ENCODE data around the gene NFE2L2.
"Not testable (repeated sequence)": the region's sequence is repeated elsewhere in the genome, so short reads cannot be mapped to it uniquely, and the experiment has no call there.

The NFE2L2 gene

DNA sequence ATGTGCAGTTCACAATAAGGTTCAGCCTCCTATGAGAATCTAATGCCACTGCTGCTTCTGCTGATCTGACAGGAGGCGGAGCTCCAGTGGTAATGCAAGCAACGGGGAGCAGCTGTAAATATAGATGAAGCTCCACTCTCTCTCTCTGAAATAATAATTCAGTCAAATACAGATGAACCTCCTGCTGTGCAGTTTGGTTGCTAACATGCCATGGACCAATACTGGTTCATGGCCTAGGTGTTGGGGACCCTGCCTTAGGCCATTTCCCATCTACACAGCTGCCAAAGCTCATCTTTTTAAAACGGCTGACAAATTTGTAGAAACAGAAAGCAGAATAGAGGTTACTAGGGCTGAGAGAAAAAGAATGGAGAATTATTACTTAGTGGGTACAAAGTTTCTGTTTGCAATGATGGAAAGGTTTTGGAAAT, 62.6 kb downstream of the NFE2L2 start:
- intact Hi-C loops (cut with micrococcal nuclease) = no loop called here
- peaks cover 5% of the 10 kb centered on the region for H3K4me1 Mint-ChIP-seq (ENCODE audit: low read depth)
- no peaks in the 10 kb centered on the region for H3K27me3 Mint-ChIP-seq
- no peak overlapping the region for H3K4me3 Mint-ChIP-seq
- H3K27ac Mint-ChIP-seq = no peak overlapping the region
- H3K9me3 Mint-ChIP-seq = no peaks in the 10 kb centered on the region
- H3K36me3 Mint-ChIP-seq (ENCODE audit: low read depth) = no peaks in the 10 kb centered on the region

DNA sequence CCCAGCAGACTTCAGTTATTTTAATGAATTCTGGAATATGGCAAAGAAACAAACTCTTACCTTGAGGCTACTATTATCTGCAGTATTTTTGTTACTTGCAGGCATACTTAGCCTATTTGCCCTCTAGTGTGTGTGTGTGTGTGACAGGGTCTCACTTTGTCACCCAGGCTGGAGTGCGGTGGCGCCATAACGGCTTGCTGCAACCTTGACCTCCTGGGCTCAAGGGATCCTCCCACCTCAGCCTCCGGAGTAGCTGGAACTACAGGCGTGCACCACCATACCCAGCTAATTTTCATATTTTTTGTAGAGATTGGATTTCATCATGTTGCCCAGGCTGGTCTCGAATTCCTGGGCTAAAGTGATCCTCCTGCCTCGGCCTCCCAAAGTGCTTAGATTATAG, 64.1 kb downstream of the NFE2L2 start:
- intact Hi-C loops (cut with micrococcal nuclease); H3K9me3 Mint-ChIP-seq; H3K36me3 Mint-ChIP-seq (ENCODE audit: low read depth); H3K4me3 Mint-ChIP-seq; H3K4me1 Mint-ChIP-seq (ENCODE audit: low read depth); H3K27ac Mint-ChIP-seq; H3K27me3 Mint-ChIP-seq: not testable (repeated sequence)

DNA sequence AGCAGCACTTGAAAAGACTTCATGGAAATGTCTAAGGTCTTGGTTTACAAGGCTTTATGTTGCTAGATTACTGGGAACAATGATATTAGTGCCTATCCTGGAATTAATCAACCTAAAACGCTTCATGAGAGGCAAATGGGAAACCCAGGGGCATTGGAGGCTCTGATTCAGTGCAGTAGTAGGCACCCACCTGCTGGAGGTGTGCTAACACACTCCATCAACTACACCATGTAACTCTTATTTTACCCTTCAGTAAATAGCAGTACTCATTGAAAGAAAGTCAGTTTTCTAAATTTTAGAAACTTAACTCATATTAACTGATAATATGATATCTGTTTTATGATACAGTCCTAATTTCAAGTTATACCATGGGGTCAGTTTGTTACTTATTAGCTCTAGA, 69.3 kb downstream of the NFE2L2 start:
- H3K36me3 Mint-ChIP-seq (ENCODE audit: low read depth) = no peaks in the 10 kb centered on the region
- H3K27me3 Mint-ChIP-seq = no peaks in the 10 kb centered on the region
- H3K9me3 Mint-ChIP-seq = no peaks in the 10 kb centered on the region
- no peaks in the 10 kb centered on the region for H3K4me1 Mint-ChIP-seq (ENCODE audit: low read depth)
- intact Hi-C loops (cut with micrococcal nuclease) = no loop called here
- no peak overlapping the region for H3K27ac Mint-ChIP-seq
- no peak overlapping the region for H3K4me3 Mint-ChIP-seq

DNA sequence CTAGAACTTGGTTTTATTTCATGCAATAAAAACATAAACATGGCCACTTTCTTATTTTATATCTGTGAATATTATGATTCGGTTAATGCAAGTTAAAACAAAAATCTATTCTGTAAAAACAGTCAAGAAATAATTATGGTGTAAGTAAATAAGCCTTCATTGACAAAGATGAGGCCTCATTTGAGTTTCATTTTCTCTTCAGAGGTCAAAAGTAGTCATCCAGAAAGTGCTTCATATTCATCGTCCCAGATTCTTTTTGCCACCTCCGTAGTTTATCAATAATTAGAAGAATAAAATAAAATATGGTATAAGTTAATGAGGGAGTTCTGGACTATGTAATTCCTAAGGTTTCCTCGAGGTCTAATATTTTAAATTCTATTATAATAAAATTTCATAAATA, 71.3 kb downstream of the NFE2L2 start:
- H3K27me3 Mint-ChIP-seq = no peaks in the 10 kb centered on the region
- no peaks in the 10 kb centered on the region for H3K4me1 Mint-ChIP-seq (ENCODE audit: low read depth)
- H3K9me3 Mint-ChIP-seq = no peaks in the 10 kb centered on the region
- no peaks in the 10 kb centered on the region for H3K36me3 Mint-ChIP-seq (ENCODE audit: low read depth)
- H3K4me3 Mint-ChIP-seq = no peak overlapping the region
- H3K27ac Mint-ChIP-seq = no peak overlapping the region
- intact Hi-C loops (cut with micrococcal nuclease) = no loop called here

DNA sequence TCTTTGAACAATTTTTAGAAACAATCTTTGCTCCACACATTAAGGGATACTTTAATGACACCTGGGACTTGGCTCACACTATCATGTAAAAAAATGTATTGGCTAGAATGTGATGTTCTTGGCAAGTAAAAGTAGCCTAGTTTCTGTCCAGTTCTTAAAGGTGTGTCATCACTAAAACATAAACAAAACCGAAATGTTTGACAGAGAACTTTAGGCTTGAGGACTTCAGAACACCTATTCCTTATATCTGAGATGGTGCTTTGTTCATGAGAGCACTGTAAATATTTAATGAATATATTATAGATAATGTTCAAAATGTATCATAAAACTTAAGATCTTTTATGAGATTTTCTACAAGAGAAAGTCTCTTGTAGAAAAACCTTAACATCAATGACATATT, 71.7 kb downstream of the NFE2L2 start:
- Mint-ChIP-seq H3K4me3 (no peak overlapping the region), H3K9me3 (no peaks in the 10 kb centered on the region), H3K27me3 (no peaks in the 10 kb centered on the region), H3K4me1 (ENCODE audit: low read depth) (no peaks in the 10 kb centered on the region), H3K27ac (no peak overlapping the region), H3K36me3 (ENCODE audit: low read depth) (no peaks in the 10 kb centered on the region)
- intact Hi-C loops (cut with micrococcal nuclease) = no loop called here

DNA sequence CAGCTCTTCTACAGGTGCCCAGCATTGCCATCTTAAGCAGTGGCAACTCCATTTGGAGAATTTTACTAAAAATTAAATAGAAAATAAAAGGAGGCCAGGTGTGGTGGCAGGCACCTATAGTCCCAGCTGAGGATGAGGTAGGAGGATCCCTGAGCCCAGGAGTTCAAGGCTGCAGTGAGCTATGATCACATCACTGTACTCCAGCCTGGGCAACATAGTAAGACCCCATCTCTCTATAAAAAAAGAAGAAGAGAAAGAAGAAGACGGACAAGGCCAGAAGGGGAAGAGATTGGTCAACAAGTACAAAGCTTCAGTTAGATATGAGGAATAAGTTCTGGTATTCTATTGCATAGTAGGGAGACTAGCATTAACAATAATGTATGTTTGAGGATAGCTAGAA, 73.6 kb downstream of the NFE2L2 start:
- Mint-ChIP-seq H3K27me3 (no peaks in the 10 kb centered on the region), H3K4me3 (no peak overlapping the region), H3K4me1 (ENCODE audit: low read depth) (no peaks in the 10 kb centered on the region), H3K27ac (no peak overlapping the region), H3K9me3 (no peaks in the 10 kb centered on the region), H3K36me3 (ENCODE audit: low read depth) (no peaks in the 10 kb centered on the region)
- intact Hi-C loops (cut with micrococcal nuclease) = no loop called here

DNA sequence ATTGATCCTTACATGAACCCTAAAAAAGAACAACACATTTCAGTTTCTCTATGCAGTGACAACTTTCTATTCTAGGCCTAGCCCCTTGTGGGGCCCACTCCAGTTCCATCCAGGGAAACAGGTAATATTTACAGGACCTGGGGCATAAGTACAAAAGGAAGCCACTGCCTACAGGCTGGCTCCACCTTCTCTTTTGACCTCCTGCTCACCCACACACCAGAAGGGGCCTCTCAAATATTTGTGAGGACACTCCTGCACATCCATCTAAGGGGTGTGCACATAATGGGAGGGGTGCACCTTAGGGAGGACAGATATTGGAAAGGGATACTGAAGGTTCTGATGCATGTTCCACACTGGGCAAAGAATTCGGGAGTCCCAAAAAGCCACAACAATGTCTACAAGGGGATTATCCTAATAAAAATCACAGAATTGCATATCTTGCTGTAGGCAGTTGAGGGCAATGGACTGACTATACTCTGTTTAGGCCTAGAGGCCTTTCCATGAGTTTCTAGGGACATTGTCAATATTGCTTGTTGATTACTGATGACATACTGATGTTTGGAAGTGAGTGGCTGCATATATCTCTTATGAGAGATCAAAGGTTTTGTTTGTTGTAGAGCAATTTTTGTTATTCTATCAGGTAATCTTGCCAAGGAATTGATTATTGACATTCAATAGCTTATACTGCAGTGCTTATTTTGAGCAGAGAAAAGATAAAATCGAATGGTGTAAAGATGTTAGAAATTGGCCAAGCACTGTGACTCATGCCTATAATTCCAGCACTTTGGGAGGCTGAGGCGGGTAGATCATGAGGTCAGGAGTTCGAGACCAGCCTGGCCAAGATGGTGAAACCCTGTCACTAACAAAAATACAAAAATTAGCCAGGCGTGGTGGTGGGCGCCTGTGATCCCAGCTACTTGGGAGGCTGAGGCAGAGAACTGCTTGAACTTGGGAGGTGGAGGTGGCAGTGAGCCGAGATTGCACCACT, 75.8 kb downstream of the NFE2L2 start:
- Mint-ChIP-seq H3K9me3 (no peaks in the 10 kb centered on the region), H3K4me3 (no peak overlapping the region), H3K4me1 (ENCODE audit: low read depth) (no peaks in the 10 kb centered on the region), H3K27me3 (no peaks in the 10 kb centered on the region), H3K36me3 (ENCODE audit: low read depth) (no peaks in the 10 kb centered on the region), H3K27ac (no peak overlapping the region)
- intact Hi-C loops (cut with micrococcal nuclease) = no loop called here

DNA sequence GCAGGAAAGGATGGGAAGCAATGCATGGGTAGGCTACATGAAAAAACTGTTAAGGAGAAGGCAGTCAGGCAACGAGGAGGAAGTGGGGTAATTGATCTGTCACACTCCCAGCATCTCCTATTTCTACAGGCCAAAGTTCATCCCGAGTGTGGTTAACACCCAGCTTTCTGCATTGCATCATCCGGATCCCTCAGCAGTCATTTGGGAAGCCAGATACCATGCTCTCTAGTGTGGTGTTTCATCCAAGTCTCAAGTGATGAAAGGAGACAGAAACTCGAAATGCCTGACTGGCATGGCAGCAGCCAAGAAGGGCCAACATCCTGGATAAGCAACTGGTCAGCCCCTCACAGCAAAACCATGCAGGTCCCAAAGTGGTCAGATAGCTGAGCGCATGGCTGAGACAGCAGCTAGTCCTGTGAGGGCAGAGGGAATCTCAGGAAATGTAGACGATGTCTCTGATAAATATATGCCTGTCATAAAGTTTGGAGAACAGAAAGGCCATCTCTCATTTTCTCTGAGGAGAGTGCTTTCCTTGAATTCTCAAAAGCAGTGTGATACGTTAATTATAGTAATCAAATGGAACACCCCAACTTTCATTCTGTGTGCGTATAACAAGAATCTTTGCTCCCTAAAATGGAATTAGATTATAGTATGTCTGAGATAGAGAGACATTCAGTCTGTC, 76.8 kb downstream of the NFE2L2 start:
- H3K9me3 Mint-ChIP-seq = no peaks in the 10 kb centered on the region
- H3K4me1 Mint-ChIP-seq (ENCODE audit: low read depth) = no peaks in the 10 kb centered on the region
- H3K27me3 Mint-ChIP-seq = no peaks in the 10 kb centered on the region
- H3K27ac Mint-ChIP-seq = no peak overlapping the region
- intact Hi-C loops (cut with micrococcal nuclease) = no loop called here
- no peaks in the 10 kb centered on the region for H3K36me3 Mint-ChIP-seq (ENCODE audit: low read depth)
- no peak overlapping the region for H3K4me3 Mint-ChIP-seq

DNA sequence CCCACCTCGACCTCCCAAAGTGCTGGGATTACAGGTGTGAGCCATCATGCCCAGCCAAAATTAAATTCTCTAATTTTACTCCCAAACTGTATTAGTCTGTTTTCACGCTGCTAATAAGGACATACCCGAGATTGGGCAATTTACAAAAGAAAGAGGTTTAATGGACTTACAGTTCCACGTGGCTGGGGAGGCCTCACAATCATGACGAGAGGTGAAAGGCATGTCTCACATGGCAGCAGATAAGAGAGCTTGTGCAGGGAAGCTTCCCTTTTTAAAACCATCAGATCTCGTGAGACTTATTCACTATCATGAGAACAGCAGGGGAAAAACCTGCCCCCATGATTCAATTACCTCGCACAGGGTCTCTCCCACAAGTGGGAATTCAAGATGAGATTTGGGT, 78.5 kb downstream of the NFE2L2 start:
- H3K4me3 Mint-ChIP-seq; H3K4me1 Mint-ChIP-seq (ENCODE audit: low read depth); H3K9me3 Mint-ChIP-seq; H3K36me3 Mint-ChIP-seq (ENCODE audit: low read depth); intact Hi-C loops (cut with micrococcal nuclease); H3K27me3 Mint-ChIP-seq; H3K27ac Mint-ChIP-seq: not testable (repeated sequence)

DNA sequence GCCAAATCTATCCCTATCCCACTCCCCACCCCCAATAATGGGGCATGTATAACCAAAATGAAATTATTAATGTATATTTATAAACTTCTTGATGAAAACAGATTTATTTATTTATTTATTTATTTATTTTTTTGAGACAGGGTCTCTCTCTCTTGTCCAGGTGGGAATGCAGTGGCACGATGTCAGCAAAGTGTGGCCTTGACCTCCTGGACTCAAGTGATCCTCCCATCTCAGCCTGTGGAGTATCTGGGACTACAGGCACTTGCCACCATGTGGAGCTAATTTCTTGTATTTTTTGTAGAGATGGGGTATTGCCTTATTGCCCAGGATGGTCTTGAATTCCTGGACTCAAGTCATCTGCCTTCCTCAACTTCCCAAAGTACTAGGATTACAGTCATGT, 79.9 kb downstream of the NFE2L2 start:
- H3K9me3 Mint-ChIP-seq = no peaks in the 10 kb centered on the region
- no peaks in the 10 kb centered on the region for H3K4me1 Mint-ChIP-seq (ENCODE audit: low read depth)

DNA sequence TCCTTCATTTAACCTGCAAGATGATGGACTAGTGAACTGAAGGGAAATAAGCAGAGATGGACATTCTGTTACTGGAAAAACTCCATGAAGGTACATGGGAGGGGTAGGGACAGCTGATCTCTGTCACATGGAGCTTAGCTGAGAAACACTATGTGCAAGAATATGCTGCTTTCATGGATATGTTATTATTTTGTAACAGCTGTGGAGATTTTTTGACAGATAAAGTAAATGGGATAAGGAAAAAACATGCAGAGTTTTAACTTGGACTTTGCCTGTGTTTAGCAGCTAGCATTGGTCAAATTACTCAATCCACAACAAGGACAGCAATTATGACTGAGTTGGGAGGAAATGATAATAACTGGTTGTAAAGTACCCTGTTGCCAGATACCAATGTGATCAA, 80.7 kb downstream of the NFE2L2 start:
- Mint-ChIP-seq H3K27me3 (no peaks in the 10 kb centered on the region), H3K36me3 (ENCODE audit: low read depth) (no peaks in the 10 kb centered on the region), H3K9me3 (no peaks in the 10 kb centered on the region), H3K4me3 (no peak overlapping the region), H3K27ac (no peak overlapping the region), H3K4me1 (ENCODE audit: low read depth) (no peaks in the 10 kb centered on the region)
- intact Hi-C loops (cut with micrococcal nuclease) = no loop called here

More for the DNA sequence above, 79.9 kb downstream of the NFE2L2 start:
- Mint-ChIP-seq H3K4me3 (no peak overlapping the region), H3K27me3 (no peaks in the 10 kb centered on the region), H3K27ac (no peak overlapping the region), H3K36me3 (ENCODE audit: low read depth) (no peaks in the 10 kb centered on the region)
- intact Hi-C loops (cut with micrococcal nuclease) = no loop called here

Data from dendritic cell treated with granulocyte-macrophage colony-stimulating factor and Interleukin-4, amounts not matched to agents 40 ng/mL and 50 ng/mL, for 4 days (primary cell).